HG03039 (cell line): ENCODE data around the gene METTL8.
"Not testable (repeated sequence)": the region's sequence is repeated elsewhere in the genome, so short reads cannot be mapped to it uniquely, and the experiment has no call there.

Experiments used
- ATAC-seq: cut with Tn5 transposase; IDR thresholded peaks from one replicate; pipeline ENCODE4 v1.9.1; 2021; ENCODE audit warnings: mild to moderate bottlenecking, moderate library complexity; ENCODE audit not compliant: unreplicated experiment

METTL8 gene

DNA sequence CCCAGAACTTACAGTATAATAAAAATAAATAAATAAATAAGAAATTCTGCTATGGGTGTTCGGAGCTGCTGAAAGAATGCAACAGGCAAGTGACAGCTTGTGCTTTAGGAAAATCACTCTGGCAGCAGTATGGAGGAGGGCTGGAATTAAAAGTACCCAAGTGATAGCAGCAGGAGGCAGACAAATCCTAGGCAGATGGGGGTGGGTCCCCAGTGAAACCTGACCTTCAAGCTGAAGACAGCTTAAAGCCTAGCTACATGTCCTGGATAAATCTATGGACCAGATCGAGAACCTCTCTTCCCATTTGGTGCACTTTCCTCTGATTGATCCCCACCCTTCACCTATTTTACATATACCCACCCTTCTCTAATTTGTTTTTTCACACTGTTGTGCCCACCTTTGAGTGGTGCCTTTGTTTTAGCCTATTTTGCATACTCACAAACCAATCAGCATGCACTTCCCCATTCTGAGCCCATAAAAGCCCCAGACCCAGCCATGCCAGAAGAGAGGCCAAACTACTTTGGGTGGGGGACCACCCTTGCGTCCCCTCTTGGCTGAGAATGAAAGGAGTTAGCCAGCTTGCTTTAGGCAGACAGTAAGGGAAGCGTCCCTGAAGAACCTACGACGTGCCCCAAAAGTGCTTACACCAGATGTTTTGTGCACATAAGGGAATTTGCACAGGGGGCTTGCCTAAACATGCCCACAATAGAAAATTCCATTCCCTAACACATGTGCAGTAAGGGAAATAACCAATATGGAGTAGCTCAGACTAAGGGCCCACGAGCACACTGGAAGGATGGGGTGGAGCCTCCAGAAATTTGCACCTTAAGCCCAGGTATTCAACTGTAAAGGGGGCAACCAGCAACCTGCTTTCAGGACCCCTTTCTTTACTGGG, 3.0 kb downstream of the METTL8 start:
- ATAC-seq = no peak

DNA sequence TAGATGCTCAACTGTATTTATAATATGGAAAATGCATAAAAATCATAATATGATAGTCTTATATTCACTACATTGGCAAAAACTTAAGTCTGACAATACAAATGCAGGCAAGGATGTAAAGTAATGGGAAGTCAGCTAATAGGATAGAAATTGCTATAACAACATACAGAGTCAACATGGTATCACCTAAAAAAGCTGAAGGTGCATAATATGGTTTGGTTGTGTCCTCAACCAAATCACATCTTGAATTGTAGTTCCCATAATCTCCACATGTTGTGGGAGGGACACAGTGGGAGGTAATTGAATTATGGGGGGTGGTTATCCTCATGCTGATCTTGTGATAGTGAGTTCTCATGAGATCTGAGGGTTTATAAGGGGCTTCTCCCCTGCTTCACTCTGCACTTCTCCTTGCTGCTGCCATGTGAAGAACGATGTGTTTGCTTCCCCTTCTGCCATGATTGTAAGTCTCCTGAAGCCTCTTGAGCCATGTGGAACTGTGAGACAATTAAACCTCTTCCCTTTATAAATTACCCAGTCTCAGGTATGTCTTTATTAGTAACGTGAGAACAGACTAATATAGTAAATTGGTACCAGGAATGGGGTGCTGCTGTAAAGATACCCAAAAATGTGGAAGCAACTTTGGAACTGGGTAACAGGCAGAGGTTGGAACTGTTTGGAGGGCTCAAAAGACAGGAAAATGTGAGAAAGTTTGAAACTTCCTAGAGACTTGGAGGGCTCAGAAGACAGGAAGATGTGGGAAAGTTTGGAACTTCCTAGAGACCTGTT, 10.9 kb downstream of the METTL8 start:
- not testable (repeated sequence) for ATAC-seq

DNA sequence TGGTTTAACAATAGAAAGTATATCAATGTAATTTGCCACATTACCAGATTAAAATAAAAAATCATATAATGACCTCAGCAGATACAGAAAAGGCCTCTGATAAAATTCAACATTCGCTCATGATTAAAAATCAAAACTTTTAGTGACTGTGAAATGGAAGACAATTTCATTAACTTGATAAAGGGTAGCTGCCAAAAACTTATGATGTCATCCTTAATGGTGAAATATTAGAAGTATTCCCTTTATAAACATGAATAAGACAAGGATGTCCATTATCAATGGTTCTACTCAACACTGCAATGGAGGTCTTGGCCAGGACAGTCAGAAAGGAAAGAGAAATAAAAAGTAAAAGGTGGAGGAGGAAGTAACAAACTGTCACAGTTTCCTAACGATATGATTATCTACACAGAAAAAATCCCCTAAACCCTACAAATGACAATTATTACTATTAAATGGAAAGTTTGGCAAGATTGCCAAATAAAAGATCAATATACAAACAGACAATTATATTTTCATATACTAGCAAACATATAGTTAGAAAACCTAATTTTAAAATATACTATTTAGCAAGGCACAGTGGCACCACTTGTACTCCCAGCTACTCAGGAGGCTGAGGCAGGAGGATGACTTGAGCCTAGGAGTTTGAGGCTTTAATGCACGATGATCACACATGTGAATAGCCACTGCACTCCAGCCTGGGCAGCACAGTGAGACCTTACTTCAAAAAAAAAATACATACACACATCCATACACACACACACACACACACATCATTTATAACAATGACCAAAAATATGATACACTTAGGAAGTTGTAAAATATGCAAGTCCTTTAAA, 12.8 kb downstream of the METTL8 start:
- ATAC-seq = no peak

GRCh38 chr2:171419333-171419732, 14.5 kb downstream of the METTL8 start:
- ATAC-seq = no peak

- peak; percentile 80 for ATAC-seq
These were observed 17.5 kb downstream of the METTL8 start for GRCh38 chr2:171416009-171416926.

DNA sequence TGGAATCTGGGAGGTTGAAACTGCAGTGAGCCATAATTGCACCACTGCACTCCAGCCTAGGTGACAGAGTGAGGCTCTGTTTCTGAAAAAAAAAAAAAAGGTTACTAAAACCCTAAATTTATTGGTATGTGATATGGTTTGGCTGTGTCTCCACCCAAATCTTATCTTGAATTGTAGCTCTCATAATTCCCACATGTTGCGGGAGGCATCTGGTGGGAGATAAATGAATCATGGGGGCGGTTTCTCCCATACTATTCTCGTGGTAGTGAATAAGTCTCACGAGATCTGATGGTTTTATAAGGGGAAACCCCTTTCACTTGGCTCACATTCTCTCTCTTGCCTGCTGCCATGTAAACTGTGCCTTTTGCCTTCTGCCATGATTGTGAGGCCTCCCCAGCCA, 19.1 kb downstream of the METTL8 start:
- not testable (repeated sequence) for ATAC-seq

DNA sequence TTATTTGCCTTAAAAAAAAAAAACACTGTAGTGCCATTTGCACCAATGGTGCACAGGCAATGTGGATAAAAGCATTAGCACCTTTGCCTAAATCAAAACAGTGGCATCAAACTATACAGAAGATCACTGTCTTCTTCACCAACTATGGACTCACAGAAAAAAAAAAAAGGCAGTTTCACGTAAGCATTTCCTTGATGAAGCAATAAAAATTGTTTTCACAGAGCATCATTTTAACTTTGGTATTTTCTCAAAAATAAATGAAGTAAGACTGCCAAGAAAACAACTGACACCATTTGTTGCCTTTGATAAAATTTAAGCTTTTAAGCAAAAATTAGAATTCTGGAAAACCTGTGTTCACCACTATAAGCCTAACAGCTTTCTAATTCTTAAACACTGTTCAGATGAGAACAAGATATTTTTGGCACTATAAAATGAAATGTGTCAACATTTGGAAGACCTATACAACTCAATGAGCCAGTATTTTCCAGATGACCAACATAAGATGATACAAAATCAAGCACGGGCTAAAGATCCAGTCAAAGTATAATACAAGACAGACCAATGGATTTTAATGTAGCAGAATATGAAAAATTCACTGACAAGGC, 21.1 kb downstream of the METTL8 start:
- ATAC-seq = no peak

DNA sequence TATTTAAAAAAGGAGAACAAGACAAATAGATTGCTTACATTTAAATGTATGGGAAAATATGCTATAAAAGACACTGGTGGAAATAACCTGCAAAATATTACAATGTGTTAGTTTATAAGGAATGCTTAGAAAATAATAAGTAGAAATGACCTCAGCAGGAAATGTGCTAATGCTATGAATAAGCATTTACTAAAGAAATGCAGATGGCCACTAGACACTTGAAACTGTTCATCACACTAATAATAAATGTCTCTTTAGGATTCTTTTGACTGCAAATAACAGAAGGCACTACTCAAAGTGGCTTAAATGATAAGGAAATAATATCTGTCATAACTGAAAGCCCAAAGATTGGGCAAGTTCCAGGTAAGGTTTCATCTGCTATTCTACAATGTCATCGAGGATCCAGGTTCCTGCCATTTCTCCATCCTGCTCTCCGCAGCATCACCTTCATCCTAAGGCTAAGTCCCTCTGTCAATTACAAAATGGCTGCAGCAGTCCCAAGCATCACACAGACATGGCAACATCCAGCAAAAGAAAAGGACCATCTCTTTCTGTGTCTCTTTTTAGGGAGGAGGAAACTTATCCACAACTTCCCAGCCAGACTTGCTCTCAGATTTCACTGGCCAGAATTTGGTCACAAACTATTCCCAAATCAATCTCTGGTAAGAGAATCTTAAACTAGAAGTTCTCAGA, 21.9 kb downstream of the METTL8 start:
- ATAC-seq = no peak

- ATAC-seq = no peak
These were observed 22.6 kb downstream of the METTL8 start for GRCh38 chr2:171411214-171411613.

DNA sequence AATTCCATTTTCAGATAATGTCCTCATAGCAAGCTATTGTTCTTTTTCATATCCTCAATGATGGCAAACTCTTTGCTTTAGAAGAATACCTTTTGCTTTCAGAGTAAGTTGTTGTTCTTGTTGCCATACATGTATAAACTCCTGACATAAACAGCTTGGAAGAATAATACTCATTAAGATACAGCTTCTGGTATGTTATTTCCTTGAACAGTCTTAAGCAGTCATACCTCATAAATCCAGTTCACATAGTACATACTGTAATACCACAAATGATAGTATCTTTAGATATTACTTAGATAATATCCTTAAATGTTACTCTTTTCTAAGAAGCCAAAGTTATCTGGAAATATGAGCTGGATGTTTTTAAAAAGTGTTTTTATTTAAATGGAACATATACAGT, 23.2 kb downstream of the METTL8 start:
- no peak for ATAC-seq

- ATAC-seq = no peak
These were observed 23.7 kb downstream of the METTL8 start for GRCh38 chr2:171410101-171410500.

DNA sequence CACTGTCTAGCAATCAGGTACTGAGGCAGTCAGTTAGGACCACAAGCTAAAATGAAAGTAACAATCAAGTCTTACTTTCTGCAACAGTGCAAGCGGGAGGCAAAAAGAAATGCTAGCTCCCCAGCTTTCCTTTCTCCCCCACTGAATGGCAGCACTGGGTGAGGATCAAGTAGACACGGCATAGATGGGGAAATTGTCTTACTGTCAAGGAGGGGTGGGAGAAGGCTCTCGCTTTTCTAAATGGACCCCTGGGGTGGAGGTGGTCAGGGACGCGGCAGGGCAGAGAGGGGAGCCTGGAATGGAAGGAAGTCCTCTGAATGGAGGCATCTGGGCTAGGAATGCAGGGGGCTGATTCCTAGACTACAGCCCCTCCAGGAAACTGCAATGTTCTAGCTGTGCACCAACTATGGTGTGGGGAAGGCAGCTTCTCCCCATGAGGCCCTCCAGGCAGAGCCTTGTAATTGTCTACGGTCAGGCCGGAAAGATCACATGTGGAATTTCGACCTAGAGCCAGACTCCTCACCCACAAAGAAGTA, 24.3 kb downstream of the METTL8 start:
- ATAC-seq = no peak

DNA sequence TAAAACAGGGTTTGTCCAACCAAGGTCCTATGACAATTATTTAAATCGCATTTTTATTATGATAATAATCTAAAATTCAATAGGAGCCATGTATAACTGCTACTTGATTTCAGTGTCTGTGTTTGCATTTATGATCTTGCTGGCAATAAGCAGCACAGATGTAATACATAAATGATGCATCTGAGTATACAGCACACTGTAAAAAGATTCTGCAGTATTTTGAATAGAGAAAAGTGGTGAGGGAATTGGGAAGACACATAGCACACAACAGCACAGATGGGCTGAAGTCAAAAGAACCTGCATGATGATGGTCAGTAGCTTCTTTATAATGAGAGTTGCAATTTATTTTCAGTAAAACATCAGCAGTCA, 26.1 kb downstream of the METTL8 start:
- no peak for ATAC-seq

GRCh38 chr2:171407030-171407675, 26.6 kb downstream of the METTL8 start:
- peak; percentile 60 for ATAC-seq

GRCh38 chr2:171406044-171406443, 27.7 kb downstream of the METTL8 start:
- ATAC-seq = no peak

GRCh38 chr2:171405546-171405945, 28.2 kb downstream of the METTL8 start:
- ATAC-seq = no peak

DNA sequence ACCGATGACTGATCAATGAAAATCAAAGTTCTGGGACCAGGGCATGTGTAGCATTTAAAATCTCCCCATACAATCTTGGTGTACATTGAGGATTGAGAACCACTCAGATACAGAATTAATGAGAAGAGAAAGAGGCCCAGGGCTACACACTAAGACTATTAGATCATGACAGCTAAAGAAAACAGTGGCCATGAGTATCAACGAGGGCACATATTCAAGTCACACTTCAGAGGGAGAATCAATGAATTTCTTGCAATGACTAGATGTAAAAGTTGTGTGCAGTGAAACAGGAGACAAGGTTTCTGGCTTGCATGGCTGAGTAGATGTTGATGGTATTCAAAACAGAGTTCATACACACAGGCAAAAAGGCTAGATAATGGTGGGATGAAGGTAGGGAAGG, 29.1 kb downstream of the METTL8 start:
- ATAC-seq = no peak

GRCh38 chr2:171404261-171404660, 29.5 kb downstream of the METTL8 start:
- no peak for ATAC-seq
